ENCODE results near the gene OR4D1. TPM values are rescaled to one million over a fixed set of nuclear protein-coding genes. Genes with fewer than 3 reads are reported as not detected.

Gene OR4D1
- total RNA-seq, 3 donors from 2014 or later, result 0.14 to 0.33 (median 0.21) TPM

DNA sequence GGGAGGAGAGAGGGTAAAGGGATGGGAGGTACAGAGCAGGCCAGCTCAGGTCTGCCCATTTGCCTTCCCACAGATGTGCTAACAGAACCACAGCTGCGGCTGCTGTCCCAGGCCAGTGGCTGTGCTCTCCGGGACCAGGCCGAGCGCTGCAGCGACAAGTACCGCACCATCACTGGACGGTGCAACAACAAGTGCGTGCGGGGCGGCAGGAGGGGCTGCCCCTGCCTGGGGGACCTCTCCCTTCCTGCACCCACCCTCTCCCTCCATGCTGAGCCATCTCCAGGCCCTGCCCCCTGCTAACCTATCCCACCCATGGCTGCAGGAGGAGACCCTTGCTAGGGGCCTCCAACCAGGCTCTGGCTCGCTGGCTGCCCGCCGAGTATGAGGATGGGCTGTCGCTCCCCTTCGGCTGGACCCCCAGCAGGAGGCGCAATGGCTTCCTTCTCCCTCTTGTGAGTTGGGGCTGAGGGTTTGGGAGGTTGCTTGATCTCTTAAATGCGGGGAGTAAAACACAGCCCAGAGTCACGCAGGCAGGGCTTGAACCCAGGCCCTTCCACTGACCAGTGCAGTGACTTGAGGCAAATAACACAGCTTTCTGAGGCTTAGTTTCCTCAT is 45.6 kb downstream of the OR4D1 start:
- Mint-ChIP-seq H3K27me3 (ENCODE audit: low read depth) (peaks cover 23% of the 10 kb centered on the region), H3K36me3 (ENCODE audit: insufficient read depth) (no peaks in the 10 kb centered on the region), H3K4me1 (ENCODE audit: low read depth) (no peaks in the 10 kb centered on the region), H3K4me3 (no peak overlapping the region), H3K9me3 (no peaks in the 10 kb centered on the region)
- ATAC-seq (no peak), DNase-seq (no peak)

DNA sequence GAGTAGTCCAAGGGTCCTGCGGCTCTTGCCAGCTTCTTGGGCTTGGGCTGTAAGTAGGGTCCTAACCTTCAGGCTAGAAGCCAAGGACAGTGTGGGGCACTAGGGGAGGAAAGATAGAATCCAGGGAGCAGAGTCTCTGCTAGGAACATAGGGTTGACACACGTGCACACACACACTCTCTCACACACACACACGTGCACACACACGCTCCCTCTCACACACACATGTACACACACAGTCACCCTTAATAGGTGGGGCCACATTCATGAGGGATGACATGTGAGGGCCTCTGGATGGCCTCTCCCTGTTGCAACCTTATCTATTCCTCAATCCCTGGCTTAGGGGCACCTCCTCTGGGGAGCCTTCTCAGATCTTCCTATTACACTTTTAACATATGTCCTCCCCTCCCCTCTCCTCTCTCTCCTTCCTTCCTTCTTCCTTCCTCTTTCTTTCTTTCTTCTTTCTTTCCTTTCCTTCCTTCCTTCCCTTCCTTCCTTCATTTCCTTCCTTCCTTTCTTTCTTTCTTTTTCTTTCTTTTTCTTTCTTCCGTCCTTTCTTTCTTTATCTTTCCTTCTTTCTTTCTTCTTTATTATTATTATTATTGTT is 47.4 kb downstream of the OR4D1 start:
- ATAC-seq (no peak), DNase-seq (no peak)
- Mint-ChIP-seq H3K36me3 (ENCODE audit: insufficient read depth) (no peaks in the 10 kb centered on the region), H3K4me3 (no peak overlapping the region), H3K27me3 (ENCODE audit: low read depth) (peaks cover 14% of the 10 kb centered on the region), H3K4me1 (ENCODE audit: low read depth) (peaks cover 1% of the 10 kb centered on the region), H3K9me3 (no peaks in the 10 kb centered on the region)

DNA sequence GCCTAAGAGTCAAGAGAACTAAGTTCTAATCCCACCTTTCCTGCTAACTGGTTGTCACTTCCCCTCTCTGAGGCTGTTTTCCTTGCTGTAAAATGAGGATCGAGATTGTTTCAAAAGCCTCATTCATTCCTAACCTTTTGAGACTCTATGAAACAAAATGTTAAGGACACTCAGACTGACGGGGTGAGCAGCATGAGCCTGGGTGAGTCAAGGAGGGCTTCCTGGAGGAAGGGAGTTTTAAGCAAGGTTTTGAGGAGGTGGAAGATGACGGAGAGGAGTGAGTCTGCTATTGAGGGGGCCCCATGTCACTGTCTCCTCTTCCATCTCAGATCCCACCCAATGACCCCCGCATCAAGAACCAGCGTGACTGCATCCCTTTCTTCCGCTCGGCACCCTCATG is 48.4 kb downstream of the OR4D1 start:
- H3K9me3 Mint-ChIP-seq, result no peaks in the 10 kb centered on the region
- no peak overlapping the region for H3K4me3 Mint-ChIP-seq
- DNase-seq, result no peak
- no peak for ATAC-seq
- no peaks in the 10 kb centered on the region for H3K36me3 Mint-ChIP-seq (ENCODE audit: insufficient read depth)
- peaks cover 1% of the 10 kb centered on the region for H3K4me1 Mint-ChIP-seq (ENCODE audit: low read depth)
- H3K27me3 Mint-ChIP-seq (ENCODE audit: low read depth), result peaks cover 13% of the 10 kb centered on the region

DNA sequence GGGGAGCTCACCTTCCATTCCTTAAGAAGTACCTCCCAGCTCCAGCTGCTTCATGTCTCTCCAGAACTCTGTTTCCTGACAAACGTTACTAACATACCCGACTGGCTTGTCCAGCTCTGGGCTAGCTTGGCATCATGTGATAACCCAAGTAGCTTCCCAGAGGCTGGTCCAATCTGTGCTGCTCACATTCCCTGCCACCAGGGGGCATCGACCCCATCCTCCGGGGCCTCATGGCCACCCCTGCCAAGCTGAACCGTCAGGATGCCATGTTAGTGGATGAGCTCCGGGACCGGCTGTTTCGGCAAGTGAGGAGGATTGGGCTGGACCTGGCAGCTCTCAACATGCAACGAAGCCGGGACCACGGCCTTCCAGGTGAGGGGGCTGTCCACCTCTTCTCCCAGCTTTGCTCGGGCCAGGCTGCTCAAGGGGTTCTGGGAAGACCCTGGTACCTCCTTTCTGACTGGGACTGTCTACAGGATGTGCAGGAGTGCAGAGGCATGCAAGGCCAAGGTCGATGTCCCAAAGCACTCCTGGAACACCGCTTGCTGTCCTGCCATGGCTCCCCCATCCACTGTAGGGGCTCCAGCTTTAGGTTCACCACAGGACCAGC is 51.9 kb downstream of the OR4D1 start:
- H3K9me3 Mint-ChIP-seq, result no peaks in the 10 kb centered on the region
- H3K27me3 Mint-ChIP-seq (ENCODE audit: low read depth), result peaks cover 10% of the 10 kb centered on the region
- no peaks in the 10 kb centered on the region for H3K36me3 Mint-ChIP-seq (ENCODE audit: insufficient read depth)
- DNase-seq (peak; percentile 44), ATAC-seq (peak; percentile 82 to 85)
- H3K4me1 Mint-ChIP-seq (ENCODE audit: low read depth), result peaks cover 1% of the 10 kb centered on the region
- no peak overlapping the region for H3K4me3 Mint-ChIP-seq

DNA sequence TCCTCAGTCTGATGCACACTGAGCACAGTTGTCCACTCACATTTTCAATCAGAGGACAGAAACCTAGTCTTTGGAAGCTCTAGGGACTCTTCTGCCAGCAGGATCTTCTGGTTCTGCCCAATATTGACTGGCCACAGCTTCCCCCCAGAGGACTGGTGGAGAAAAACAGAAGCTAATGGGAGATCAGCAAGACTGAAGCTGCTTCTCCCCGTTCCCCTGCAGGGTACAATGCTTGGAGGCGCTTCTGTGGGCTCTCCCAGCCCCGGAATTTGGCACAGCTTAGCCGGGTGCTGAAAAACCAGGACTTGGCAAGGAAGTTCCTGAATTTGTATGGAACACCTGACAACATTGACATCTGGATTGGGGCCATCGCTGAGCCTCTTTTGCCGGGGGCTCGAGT is 54.7 kb downstream of the OR4D1 start:
- peaks cover 7% of the 10 kb centered on the region for H3K27me3 Mint-ChIP-seq (ENCODE audit: low read depth)
- H3K9me3 Mint-ChIP-seq, result no peaks in the 10 kb centered on the region
- no peak overlapping the region for H3K4me3 Mint-ChIP-seq
- peaks cover 4% of the 10 kb centered on the region for H3K36me3 Mint-ChIP-seq (ENCODE audit: insufficient read depth)
- no peak for DNase-seq
- ATAC-seq, result no peak
- peaks cover 1% of the 10 kb centered on the region for H3K4me1 Mint-ChIP-seq (ENCODE audit: low read depth)

DNA sequence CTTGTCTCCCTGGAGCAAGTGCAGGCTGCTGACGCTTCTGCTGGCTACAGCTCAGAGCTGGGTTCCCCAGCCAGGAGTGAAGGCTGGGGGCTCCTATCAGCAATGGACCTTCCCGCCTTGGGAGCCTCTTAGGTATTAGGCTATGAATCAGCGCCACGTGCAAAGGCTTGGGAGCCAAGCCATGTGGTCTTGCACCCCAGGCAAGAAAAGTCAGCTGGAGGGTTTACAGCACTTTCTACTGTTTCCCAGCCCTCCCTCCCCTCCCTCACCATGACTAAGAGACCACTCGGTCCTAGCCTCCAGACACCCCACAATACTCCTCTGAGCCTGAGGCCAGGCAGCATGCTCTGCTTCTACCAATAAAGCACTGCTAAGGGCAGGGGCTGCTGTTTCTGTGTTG is 56.6 kb downstream of the OR4D1 start:
- Mint-ChIP-seq H3K4me1 (ENCODE audit: low read depth) (peaks cover 1% of the 10 kb centered on the region), H3K36me3 (ENCODE audit: insufficient read depth) (peaks cover 11% of the 10 kb centered on the region), H3K4me3 (no peak overlapping the region), H3K9me3 (no peaks in the 10 kb centered on the region), H3K27me3 (ENCODE audit: low read depth) (no peaks in the 10 kb centered on the region)
- ATAC-seq (no peak), DNase-seq (no peak)

DNA sequence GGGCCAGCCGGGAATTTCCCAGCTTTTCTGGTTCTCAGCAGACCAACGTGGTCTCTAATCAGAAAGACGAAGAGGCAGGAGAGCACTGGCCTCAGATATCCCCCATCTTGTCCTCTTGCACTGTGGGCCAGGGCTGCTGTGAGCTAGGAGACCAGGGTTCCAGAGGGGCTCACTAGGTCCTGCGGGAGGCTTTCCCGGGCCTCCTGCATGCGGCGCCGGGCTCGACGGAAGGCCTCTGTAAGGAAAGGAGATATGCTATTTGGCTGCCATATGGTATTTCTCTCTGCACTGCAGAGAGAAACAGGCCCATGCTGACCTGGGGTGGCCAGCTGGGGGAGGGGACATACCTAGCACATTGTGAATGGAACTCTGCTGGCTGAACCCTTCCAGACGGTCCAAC is 57.8 kb downstream of the OR4D1 start:
- Mint-ChIP-seq H3K4me1 (ENCODE audit: low read depth) (no peaks in the 10 kb centered on the region), H3K36me3 (ENCODE audit: insufficient read depth) (peaks cover 18% of the 10 kb centered on the region), H3K27me3 (ENCODE audit: low read depth) (no peaks in the 10 kb centered on the region), H3K4me3 (no peak overlapping the region), H3K9me3 (no peaks in the 10 kb centered on the region)
- no peak for DNase-seq
- no peak for ATAC-seq

DNA sequence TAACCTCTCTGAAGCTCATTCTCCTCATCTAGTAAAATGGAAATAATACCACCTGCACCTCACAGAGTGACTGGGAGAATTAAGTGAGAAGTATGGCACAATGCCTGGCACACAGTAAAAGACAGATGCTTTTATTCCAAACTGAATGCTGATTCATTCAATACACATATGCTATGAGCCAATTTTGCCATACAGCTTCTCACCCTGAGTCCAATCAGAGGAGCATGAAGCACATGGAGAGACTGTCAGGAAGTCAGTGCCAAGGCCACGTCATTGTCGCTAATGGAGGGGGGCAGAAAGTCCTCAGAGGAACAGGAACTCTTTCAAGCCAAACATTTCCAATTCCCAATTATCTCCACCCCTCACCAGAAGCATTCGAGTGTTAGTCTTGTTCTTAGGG is 59.3 kb downstream of the OR4D1 start:
- ATAC-seq (no peak), DNase-seq (no peak)
- Mint-ChIP-seq H3K36me3 (ENCODE audit: insufficient read depth) (peaks cover 25% of the 10 kb centered on the region), H3K27me3 (ENCODE audit: low read depth) (no peaks in the 10 kb centered on the region), H3K4me1 (ENCODE audit: low read depth) (no peaks in the 10 kb centered on the region), H3K4me3 (no peak overlapping the region), H3K9me3 (no peaks in the 10 kb centered on the region)

DNA sequence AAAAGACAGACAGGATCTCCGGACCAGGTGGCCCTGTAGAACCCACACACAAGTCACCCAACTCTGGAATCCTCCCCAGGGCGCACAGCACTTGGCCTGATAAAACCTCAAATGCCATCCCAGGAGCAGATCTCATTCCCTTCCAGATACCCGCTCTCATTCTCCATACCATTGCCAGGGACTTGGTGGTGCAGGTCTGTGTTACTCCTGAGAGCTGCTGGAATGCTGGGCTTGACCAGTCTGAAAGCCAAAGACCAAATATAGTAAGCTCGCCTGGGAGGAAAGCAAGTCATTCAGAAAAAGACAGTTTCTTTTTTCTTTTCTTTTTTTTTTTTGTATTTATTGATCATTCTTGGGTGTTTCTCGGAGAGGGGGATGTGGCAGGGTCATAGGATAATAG is 60.2 kb downstream of the OR4D1 start:
- H3K9me3 Mint-ChIP-seq, result no peaks in the 10 kb centered on the region
- H3K27me3 Mint-ChIP-seq (ENCODE audit: low read depth), result no peaks in the 10 kb centered on the region
- DNase-seq, result no peak
- H3K36me3 Mint-ChIP-seq (ENCODE audit: insufficient read depth), result peaks cover 25% of the 10 kb centered on the region
- H3K4me3 Mint-ChIP-seq, result no peak overlapping the region
- H3K4me1 Mint-ChIP-seq (ENCODE audit: low read depth), result no peaks in the 10 kb centered on the region
- no peak for ATAC-seq

Other genes with a start within 250 kb of the OR4D1 start
- gene CUEDC1, start 193.0 kb upstream of the OR4D1 start, total RNA-seq, result under 1 TPM; 0.41 to 0.63 (median 0.58) TPM
- 10 to 100 TPM; 23.8 to 25.1 (median 24.1) TPM for gene VEZF1, start 160.1 kb upstream of the OR4D1 start, total RNA-seq
- gene SRSF1, start 141.1 kb upstream of the OR4D1 start, total RNA-seq, result 100 to 1,000 TPM; 588 to 666 (median 647) TPM
- gene DYNLL2, start 65.0 kb upstream of the OR4D1 start, total RNA-seq, result 10 to 100 TPM; 40.3 to 43.5 (median 42.3) TPM
- not detected for gene OR4D2, start 18.6 kb downstream of the OR4D1 start, total RNA-seq
- gene EPX, start 44.3 kb downstream of the OR4D1 start, total RNA-seq, result not detected
- gene MKS1, start 70.9 kb downstream of the OR4D1 start, total RNA-seq, result 10 to 100 TPM; 17.0 to 22.0 (median 20.0) TPM
- under 1 TPM in 1 of 3 donors, not detected in 2; 0.18 TPM for gene LPO, start 90.2 kb downstream of the OR4D1 start, total RNA-seq
- gene MPO, start 132.6 kb downstream of the OR4D1 start, total RNA-seq, result not detected
- gene TSPOAP1, start 180.4 kb downstream of the OR4D1 start, total RNA-seq, result 10 to 100 TPM; 38.6 to 49.6 (median 43.2) TPM
- gene SUPT4H1, start 203.8 kb downstream of the OR4D1 start, total RNA-seq, result 100 to 1,000 TPM; 144 to 154 (median 152) TPM

Measured in activated T-cell treated with anti-CD3 and anti-CD28 coated beads, Interleukin-2, amount 50 U/mL, for 4 hours (primary cell).